H1 (cell line): ENCODE data around the gene EPG5. TPM values are rescaled to one million over a fixed set of nuclear protein-coding genes. Genes with fewer than 3 reads are reported as not detected.

Experiments
- CTCF ChIA-PET: fragments of 300-600 bp; sonication (Branson Sonifier 250); formaldehyde crosslinking; loops from one replicate; lab custom pipeline; 2021; ENCODE audit not compliant: partially characterized antibody; lab: Charles Lee
- POLR2A ChIA-PET: fragments of 300-600 bp; sonication (Branson Sonifier 250); formaldehyde crosslinking; loops from one replicate; lab custom pipeline; 2021; ENCODE audit warnings: inconsistent platforms; ENCODE audit not compliant: partially characterized antibody; lab: Charles Lee
- DNase-seq, 2 experiments: peaks; one replicate each; pipeline versions ENCODE4 v3.0.0 to v3.0.0-alpha.2; 2010 to 2022; ENCODE audit warnings: low spot score in 2 of 2, low read depth in 1 of 2, mixed read lengths in 1 of 2
- FAIRE-seq: peaks from 2 replicates; lab custom pipeline; 2011; peaks lifted over from hg19 to GRCh38; lab: Jason Lieb, UNC
- H2AFZ ChIP-seq: 2 replicates; pipeline ENCODE4 v1.8.1; 2012; ENCODE audit warnings: low read length, inconsistent platforms
- H2AK5ac ChIP-seq: 2 replicates; pipeline ENCODE4 v1.6.1; 2013; ENCODE audit warnings: low read depth, low read length
- H2BK120ac ChIP-seq: replicated peaks from 2 replicates; pipeline ENCODE3; 2013; ENCODE audit warnings: low read depth, low read length, inconsistent platforms
- H2BK12ac ChIP-seq: 2 replicates; pipeline ENCODE4 v1.6.1; 2013; ENCODE audit warnings: low read depth, low read length
- H2BK15ac ChIP-seq: 2 replicates; pipeline ENCODE4 v1.6.1; 2013; ENCODE audit warnings: low read length
- H2BK20ac ChIP-seq: 2 replicates; pipeline ENCODE4 v1.6.1; 2013; ENCODE audit warnings: low read length
- H2BK5ac ChIP-seq: 2 replicates; pipeline ENCODE4 v1.6.1; 2013; ENCODE audit warnings: low read depth, low read length
- H3K14ac ChIP-seq: 2 replicates; pipeline ENCODE4 v1.6.1; 2013; ENCODE audit warnings: inconsistent platforms; ENCODE audit not compliant: insufficient read length
- H3K18ac ChIP-seq: 2 replicates; pipeline ENCODE4 v1.6.1; 2013; ENCODE audit warnings: low read length; ENCODE audit errors: extremely low read depth
- H3K23ac ChIP-seq: 2 replicates; pipeline ENCODE4 v1.6.1; 2013; ENCODE audit warnings: inconsistent platforms; ENCODE audit not compliant: insufficient read length
- H3K23me2 ChIP-seq: 2 replicates; pipeline ENCODE4 v1.6.1; 2013; ENCODE audit warnings: low read depth, low read length
- H3K27ac ChIP-seq: 2 replicates; pipeline ENCODE4 v1.6.1; 2011; ENCODE audit warnings: low read depth, low read length, inconsistent platforms
- H3K27me3 ChIP-seq, 4 experiments: replicated peaks in 1 of 4; 1 replicate in 1 of 4; 2 replicates in 3 of 4; pipeline versions ENCODE4 v1.6.1 to v1.8.1; 2011 to 2013; ENCODE audit warnings: low read length in 3 of 4, mild to moderate bottlenecking in 3 of 4, inconsistent platforms in 2 of 4, mixed read lengths in 2 of 4, moderate library complexity in 1 of 4; ENCODE audit not compliant: control insufficient read depth in 3 of 4, insufficient read depth in 3 of 4; ENCODE audit errors: extremely low read depth in 1 of 4
- H3K36me3 ChIP-seq, 4 experiments: 2 replicates each; pipeline versions ENCODE4 v1.6.1 to v1.8.1; 2011 to 2013; ENCODE audit warnings: mild to moderate bottlenecking in 4 of 4, low read length in 3 of 4, moderate library complexity in 2 of 4, control low read depth in 1 of 4, inconsistent platforms in 1 of 4; ENCODE audit not compliant: insufficient read depth in 4 of 4, control insufficient read depth in 2 of 4
- H3K4ac ChIP-seq: replicated peaks from 2 replicates; pipeline ENCODE3; 2013; ENCODE audit warnings: low read length, low read depth, mixed read lengths, inconsistent platforms; ENCODE audit not compliant: insufficient read length
- H3K4me1 ChIP-seq, 4 experiments: replicated peaks in 1 of 4; 1 replicate in 1 of 4; 2 replicates in 3 of 4; pipeline versions ENCODE4 v1.6.1 to v1.8.1; 2011 to 2013; ENCODE audit warnings: low read length in 3 of 4, inconsistent platforms in 2 of 4, mixed read lengths in 1 of 4; ENCODE audit not compliant: insufficient read depth in 4 of 4, control insufficient read depth in 3 of 4
- H3K4me2 ChIP-seq, 2 experiments: 2 replicates each; pipeline versions ENCODE4 v1.6.1 to v1.8.1; 2011 to 2013; ENCODE audit warnings: low read depth in 2 of 2, low read length in 2 of 2, control low read depth in 1 of 2, inconsistent platforms in 1 of 2, mild to moderate bottlenecking in 1 of 2; ENCODE audit not compliant: insufficient read depth in 1 of 2
- H3K4me3 ChIP-seq, 4 experiments: fragments of 200-600, 300-600 bp in 1 of 4; sonication (generic), shearing (Covaris generic), sonication (Bioruptor Twin) in 1 of 4; 2 replicates each; pipeline versions ENCODE4 v1.5.1 to v1.8.1; 2011 to 2016; ENCODE audit warnings: low read length in 4 of 4, low read depth in 3 of 4, control low read depth in 2 of 4, inconsistent platforms in 2 of 4, mild to moderate bottlenecking in 2 of 4, mixed read lengths in 1 of 4, moderate library complexity in 1 of 4; ENCODE audit not compliant: insufficient read depth in 2 of 4; ENCODE audit errors: extremely low read depth in 1 of 4
- H3K56ac ChIP-seq: replicated peaks from 2 replicates; pipeline ENCODE3; 2013; ENCODE audit warnings: low read depth, mild to moderate bottlenecking, mixed read lengths, low read length, inconsistent platforms; ENCODE audit not compliant: insufficient read length
- H3K79me1 ChIP-seq: 2 replicates; pipeline ENCODE4 v1.6.1; 2013; ENCODE audit warnings: low read depth, low read length, control low read depth
- H3K79me2 ChIP-seq, 2 experiments: 2 replicates each; pipeline versions ENCODE4 v1.6.1 to v1.8.1; 2012 to 2013; ENCODE audit warnings: low read length in 2 of 2, mild to moderate bottlenecking in 2 of 2, inconsistent platforms in 1 of 2; ENCODE audit not compliant: insufficient read depth in 2 of 2, control insufficient read depth in 1 of 2
- H3K9ac ChIP-seq, 4 experiments: replicated peaks in 1 of 4; 1 replicate in 1 of 4; 2 replicates in 3 of 4; pipeline versions ENCODE4 v1.6.1 to v1.8.1; 2011 to 2013; ENCODE audit warnings: low read depth in 3 of 4, low read length in 3 of 4, control low read depth in 2 of 4, mild to moderate bottlenecking in 2 of 4, moderate library complexity in 2 of 4, inconsistent platforms in 1 of 4; ENCODE audit errors: extremely low read depth in 1 of 4
- H3K9me3 ChIP-seq, 2 experiments: 2 replicates each; pipeline versions ENCODE4 v1.6.1 to v1.8.1; 2012 to 2013; ENCODE audit warnings: mild to moderate bottlenecking in 2 of 2, moderate library complexity in 2 of 2, control low read depth in 1 of 2, inconsistent platforms in 1 of 2, low read depth in 1 of 2, low read length in 1 of 2, mixed read lengths in 1 of 2; ENCODE audit not compliant: insufficient read depth in 2 of 2
- H4K20me1 ChIP-seq, 2 experiments: replicated peaks in 1 of 2; 2 replicates each; pipeline versions ENCODE3 to v1.8.1; 2011 to 2013; ENCODE audit warnings: inconsistent platforms in 2 of 2, low read length in 2 of 2, mild to moderate bottlenecking in 1 of 2; ENCODE audit not compliant: insufficient read depth in 2 of 2, control insufficient read depth in 1 of 2
- H4K5ac ChIP-seq: 2 replicates; pipeline ENCODE4 v1.6.1; 2013; ENCODE audit warnings: low read length, low read depth, mixed read lengths, inconsistent platforms; ENCODE audit not compliant: insufficient read length
- H4K8ac ChIP-seq: 2 replicates; pipeline ENCODE4 v1.8.0; 2013; ENCODE audit warnings: mild to moderate bottlenecking, moderate library complexity, low read length, inconsistent platforms; ENCODE audit not compliant: insufficient read depth; ENCODE audit errors: extremely low read depth
- H4K91ac ChIP-seq: replicated peaks from 2 replicates; pipeline ENCODE3; 2013; ENCODE audit warnings: low read length, mixed read lengths, inconsistent platforms; ENCODE audit not compliant: insufficient read length
- RAD21 ChIP-seq, 2 experiments: IDR thresholded peaks in 1 of 2; conservative IDR thresholded peaks in 1 of 2; 2 replicates each; pipeline ENCODE4 v1.6.1; 2011; ENCODE audit warnings: low read depth in 2 of 2, low read length in 2 of 2, improper control_type of control experiment in 1 of 2, inconsistent platforms in 1 of 2, mild to moderate bottlenecking in 1 of 2, moderate library complexity in 1 of 2
- WGBS, 2 experiments: shearing (Covaris generic) in 1 of 2; methylation state at CpG; one replicate each; pipeline versions ENCODE4 v1.1.6 to v1.1.7; 2013 to 2015; ENCODE audit warnings: low lambda C conversion rate in 2 of 2, mixed read lengths in 2 of 2, inconsistent platforms in 1 of 2, low coverage in 1 of 2, missing lambda C conversion rate in 1 of 2; ENCODE audit not compliant: insufficient replicate concordance in 2 of 2, insufficient coverage in 1 of 2, insufficient read length in 1 of 2; ENCODE audit errors: extremely low coverage in 1 of 2, missing lambda C conversion rate in 1 of 2; 5-methylcytosine and 5-hydroxymethylcytosine counted together
- polyA plus RNA-seq, 7 experiments: library from polyadenylated mRNA; depleted of rRNA in 3 of 7; stranded (reverse) in 5 of 7; unstranded in 2 of 7; fragments of >200 nt in 5 of 7; fragments of 200-250 nt in 2 of 7; gene quantifications; 1 replicate in 5 of 7; 2 replicates in 1 of 7; 4 replicates in 1 of 7; pipeline versions ENCODE4 v1.2.1 to v1.2.3, GENCODE V29; 2011 to 2013; ENCODE audit warnings: missing spikeins in 2 of 7, mixed read lengths in 2 of 7
- total RNA-seq: library from RNA; stranded (reverse); fragmentation: NEBNext Ultra II Directional; extraction: Animal tissue kit (Norgen Biotek cat#: 25700); gene quantifications from 2 replicates; pipeline ENCODE4 v1.2.1, GENCODE V29; 2021

The EPG5 gene
- total and polyA plus RNA-seq, 2 of the 8 experiments (the other 6 are each of a cell fraction or from before 2014, with no cell fraction given) = 14.1 to 18.3 TPM

- H3K23ac ChIP-seq = no peak overlapping the region
- WGBS, 2 experiments = 97 to 100% methylated on average over 1 to 3 of the region's 3 CpGs
- H2AK5ac ChIP-seq = no peak overlapping the region
- no peaks in the 10 kb centered on the region for H3K23me2 ChIP-seq
- CTCF ChIA-PET = interaction anchor here (0.9 to 1.0 kb wide), 2 partner anchors 12 to 71 kb away, joined by 3 read pairs; no protein-coding TSS in a partner anchor
- no peak overlapping the region for H2AFZ ChIP-seq
- no peak overlapping the region for H3K18ac ChIP-seq
- no peak overlapping the region for H2BK120ac ChIP-seq
- H3K9me3 ChIP-seq = no peaks in the 10 kb centered on the region
- H3K4ac ChIP-seq = no peak overlapping the region
- no peak overlapping the region for H3K4me3 ChIP-seq
- H4K8ac ChIP-seq = no peak overlapping the region
- no peak overlapping the region for H2BK20ac ChIP-seq
- FAIRE-seq (no peak), DNase-seq (no peak)
- no peak overlapping the region for H2BK12ac ChIP-seq
- POLR2A ChIA-PET = interaction anchor here (0.5 to 1.5 kb wide), 2 partner anchors 11 to 19 kb away, joined by 3 to 4 read pairs; no protein-coding TSS in a partner anchor
- H2BK15ac ChIP-seq = no peak overlapping the region
- no peak overlapping the region for H3K14ac ChIP-seq
- H3K79me1 ChIP-seq = no peaks in the 10 kb centered on the region
- H3K9ac ChIP-seq = no peak overlapping the region
- H4K5ac ChIP-seq = no peak overlapping the region
- H3K36me3 ChIP-seq = no peaks in the 10 kb centered on the region
- H3K27me3 ChIP-seq = no peaks in the 10 kb centered on the region
- H3K4me2 ChIP-seq = no peak overlapping the region
- H4K91ac ChIP-seq = no peak overlapping the region
- peaks cover 0 to 4% (median 0%) of the 10 kb centered on the region in 4 experiments; a peak in 1 of 7 replicates for H3K4me1 ChIP-seq
- no peak overlapping the region for H3K56ac ChIP-seq
- no peak overlapping the region for H2BK5ac ChIP-seq
- H4K20me1 ChIP-seq = no peaks in the 10 kb centered on the region
- no peaks in the 10 kb centered on the region for H3K79me2 ChIP-seq
- H3K27ac ChIP-seq = no peak overlapping the region
- TF ChIP-seq RAD21 (IDR thresholded peaks at IDR 0.05 in 1 of 2, conservative IDR thresholded peaks at IDR 0.05 in 1 of 2; ENCODE audit: low read depth in 2 of 2, low read length in 2 of 2) = no peak
Measured at GRCh38 chr18:45995461-45995860, 28.3 kb upstream of the EPG5 start.
